A549 (cell line): Measurements from ENCODE around the gene MRFAP1L1. TPM values are rescaled to one million over a fixed set of nuclear protein-coding genes. Genes with fewer than 3 reads are reported as not detected.

Experiments used
- ATAC-seq, 2 experiments: fragments of 200-7000 bp in 1 of 2; fragments of >200 bp in 1 of 2; cut with Nextera tagmentation in 1 of 2; cut with Tn5 transposase in 1 of 2; 3 replicates each; pipeline versions ENCODE4 v1.8.0 to v1.9.1; 2018 to 2020; ENCODE audit warnings: mild to moderate bottlenecking in 1 of 2, moderate library complexity in 1 of 2
- CTCF ChIA-PET: fragments of 300-600 bp; sonication (Branson Sonifier 250); formaldehyde crosslinking; extraction: SDS; loops from one replicate; lab custom pipeline; 2021; ENCODE audit warnings: antibody characterized with exemption, inconsistent platforms; lab: Yijun Ruan, JAX
- POLR2A ChIA-PET: fragments of 350-600 bp; formaldehyde crosslinking; extraction: SDS; loops from one replicate; lab custom pipeline; 2021; ENCODE audit warnings: antibody characterized with exemption, inconsistent platforms; lab: Yijun Ruan, JAX
- DNase-seq, 2 experiments: peaks; one replicate each; pipeline versions ENCODE4 v3.0.0 to v3.0.0-alpha.2; 2011 to 2016; ENCODE audit warnings: low read depth in 1 of 2, low spot score in 1 of 2
- FAIRE-seq: peaks from 2 replicates; lab custom pipeline; 2011; peaks lifted over from hg19 to GRCh38; lab: Jason Lieb, UNC
- H3K27ac ChIP-seq, 2 experiments: fragments of >200 bp; sonication (Bioruptor Twin); formaldehyde crosslinking; 3 replicates each; pipeline ENCODE4 v1.5.1; 2016 to 2017
- H3K4me1 ChIP-seq: fragments of >200 bp; sonication (Bioruptor Twin); formaldehyde crosslinking; 3 replicates; pipeline ENCODE4 v1.6.1; 2016
- H3K4me2 ChIP-seq: fragments of >200 bp; sonication (Bioruptor Twin); formaldehyde crosslinking; 3 replicates; pipeline ENCODE4 v1.6.1; 2016
- H3K4me3 ChIP-seq: fragments of >200 bp; sonication (Bioruptor Twin); formaldehyde crosslinking; 3 replicates; pipeline ENCODE4 v1.5.1; 2016
- H3K9me3 ChIP-seq: fragments of >200 bp; sonication (Bioruptor Twin); formaldehyde crosslinking; 3 replicates; pipeline ENCODE4 v1.6.1; 2016
- CBX8 ChIP-seq: fragments of 200-600 bp; sonication (generic); IDR thresholded peaks from 2 replicates; pipeline ENCODE4 v1.6.1; 2016
- CEBPB ChIP-seq, 2 experiments: fragments of >200 bp in 1 of 2; sonication (Bioruptor Twin) in 1 of 2; formaldehyde crosslinking in 1 of 2; IDR thresholded peaks; 2 replicates each; pipeline ENCODE4 v1.6.1; 2012 to 2016
- CTCF ChIP-seq: fragments of >200 bp; sonication (Bioruptor Twin); formaldehyde crosslinking; IDR thresholded peaks from 3 replicates; pipeline ENCODE4 v1.5.1; 2016
- EHMT2 ChIP-seq: fragments of 200-600 bp; sonication (generic); IDR thresholded peaks from 2 replicates; pipeline ENCODE4 v1.6.1; 2016; ENCODE audit warnings: antibody characterized with exemption, low read depth, mild to moderate bottlenecking, moderate library complexity
- FOSB ChIP-seq: fragments of 250-450 bp; sonication (Bioruptor Pico); IDR thresholded peaks from 2 replicates; pipeline ENCODE4 v1.5.0; 2020; ENCODE audit warnings: mild to moderate bottlenecking, moderate library complexity
- FOSL2 ChIP-seq, 2 experiments: fragments of 450-650 bp in 1 of 2; fragments of >200 bp in 1 of 2; sonication (Bioruptor Twin) in 1 of 2; formaldehyde crosslinking; IDR thresholded peaks; 2 replicates each; pipeline versions ENCODE4 v1.5.0 to v1.6.1; 2016 to 2020; ENCODE audit warnings: mild to moderate bottlenecking in 1 of 2, moderate library complexity in 1 of 2
- FOXS1 ChIP-seq: fragments of 250-450 bp; sonication (Bioruptor Pico); IDR thresholded peaks from 2 replicates; pipeline ENCODE4 v1.5.0; 2020; ENCODE audit warnings: mild to moderate bottlenecking, moderate library complexity
- GATA3 ChIP-seq: IDR thresholded peaks from 2 replicates; pipeline ENCODE4 v1.6.1; 2012; ENCODE audit warnings: borderline replicate concordance
- HOXB13 ChIP-seq: fragments of 250-450 bp; sonication (Bioruptor Pico); IDR thresholded peaks from 2 replicates; pipeline ENCODE4 v1.5.0; 2020; ENCODE audit warnings: low read depth, mild to moderate bottlenecking, moderate library complexity
- JUNB ChIP-seq: fragments of >200 bp; sonication (Bioruptor Twin); formaldehyde crosslinking; IDR thresholded peaks from 2 replicates; pipeline ENCODE4 v1.6.1; 2016
- KDM5A ChIP-seq: fragments of 200-600 bp; sonication (generic); IDR thresholded peaks from 2 replicates; pipeline ENCODE4 v1.6.1; 2016; ENCODE audit warnings: antibody characterized with exemption, mild to moderate bottlenecking
- NPAS2 ChIP-seq: fragments of 250-450 bp; sonication (Bioruptor Pico); IDR thresholded peaks from 2 replicates; pipeline ENCODE4 v1.8.0; 2022; ENCODE audit warnings: mild to moderate bottlenecking, moderate library complexity, borderline replicate concordance
- PHF8 ChIP-seq: fragments of 200-600 bp; sonication (generic); IDR thresholded peaks from 2 replicates; pipeline ENCODE4 v1.6.1; 2016; ENCODE audit warnings: low read depth, mild to moderate bottlenecking, antibody characterized with exemption, moderate library complexity, borderline replicate concordance
- POLR2A ChIP-seq: IDR thresholded peaks from 2 replicates; pipeline ENCODE4 v1.6.1; 2012; ENCODE audit warnings: mild to moderate bottlenecking, low read length
- RARB ChIP-seq: fragments of 250-450 bp; sonication (Bioruptor Pico); IDR thresholded peaks from 2 replicates; pipeline ENCODE4 v1.8.0; 2021; ENCODE audit warnings: mild to moderate bottlenecking, moderate library complexity
- RNF2 ChIP-seq: fragments of 200-600 bp; sonication (generic); IDR thresholded peaks from 2 replicates; pipeline ENCODE4 v1.6.1; 2016; ENCODE audit warnings: low read depth, mild to moderate bottlenecking, antibody characterized with exemption, moderate library complexity, borderline replicate concordance
- TP53 ChIP-seq: fragments of 250-450 bp; sonication (Bioruptor Pico); IDR thresholded peaks from 2 replicates; pipeline ENCODE4 v1.5.0; 2021; ENCODE audit warnings: mild to moderate bottlenecking, moderate library complexity
- ZC3H11A ChIP-seq: fragments of 450-650 bp; IDR thresholded peaks from 2 replicates; pipeline ENCODE4 v1.6.1; 2014; ENCODE audit warnings: antibody characterized with exemption, mild to moderate bottlenecking
- ZNF302 ChIP-seq: fragments of 250-450 bp; sonication (Bioruptor Pico); IDR thresholded peaks from 2 replicates; pipeline ENCODE4 v1.9.0; 2021; ENCODE audit warnings: inconsistent platforms, mild to moderate bottlenecking, moderate library complexity
- ZSCAN20 ChIP-seq: fragments of 250-450 bp; sonication (Bioruptor Pico); IDR thresholded peaks from 2 replicates; pipeline ENCODE4 v1.8.0; 2022; ENCODE audit warnings: mild to moderate bottlenecking, moderate library complexity
- WGBS: methylation state at CpG from one replicate; pipeline ENCODE4 v1.1.6; 2017; ENCODE audit errors: missing lambda C conversion rate; 5-methylcytosine and 5-hydroxymethylcytosine counted together
- polyA plus RNA-seq, 4 experiments: library from polyadenylated mRNA; depleted of rRNA in 3 of 4; stranded (reverse); fragments of >200 nt; fragmentation: RNase III in 1 of 4; extraction: RNeasy Plus Mini Kit Qiagen cat#74134 plus additional on column Dnase treatment in 1 of 4; gene quantifications; 2 replicates in 3 of 4; 3 replicates in 1 of 4; pipeline ENCODE4 v1.2.3, GENCODE V29; 2011 to 2017
- TF ChIP-seq, protein P1 (sequence below): IDR thresholded peaks from 2 replicates; pipeline ENCODE4 v1.6.1; 2012
- TF ChIP-seq, protein P2 (sequence below): fragments of >200 bp; sonication (Bioruptor Twin); formaldehyde crosslinking; IDR thresholded peaks from 2 replicates; pipeline ENCODE4 v1.6.1; 2016
- TF ChIP-seq, protein P3 (sequence below): fragments of 250-450 bp; sonication (Bioruptor Pico); IDR thresholded peaks from 2 replicates; pipeline ENCODE4 v1.5.0; 2021; ENCODE audit warnings: mild to moderate bottlenecking, moderate library complexity, borderline replicate concordance
- TF ChIP-seq, protein P4 (sequence below): IDR thresholded peaks from 2 replicates; pipeline ENCODE4 v1.6.1; 2012
- TF ChIP-seq, protein P5 (sequence below): fragments of 150-350 bp; IDR thresholded peaks from 2 replicates; pipeline ENCODE4 v1.6.1; 2014; ENCODE audit warnings: low read depth, mild to moderate bottlenecking, low read length

Gene MRFAP1L1
- polyA plus RNA-seq, 2 of the 4 experiments (the other 2 are of a cell fraction) = 46.1 to 78.2 TPM

DNA sequence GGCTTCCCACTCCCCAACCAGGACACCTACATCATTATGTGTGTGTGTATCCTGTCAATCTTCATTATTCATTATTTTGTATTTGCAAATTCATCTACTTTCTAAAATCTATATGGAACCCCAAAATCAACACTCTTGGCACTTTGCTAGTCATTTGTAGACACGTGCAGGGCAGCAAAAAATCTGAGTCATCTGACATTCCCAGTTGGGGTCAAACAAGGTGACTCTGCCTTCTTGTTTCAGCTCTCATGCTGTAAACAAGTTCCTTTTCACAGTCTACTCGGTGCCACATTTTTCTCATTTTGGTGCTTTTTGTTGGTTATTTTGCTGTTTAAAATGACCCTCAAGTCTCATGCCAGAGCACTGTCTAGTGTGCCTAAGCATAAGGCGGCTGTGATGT, 5.9 kb downstream of the MRFAP1L1 start:
- DNase-seq (no peak), ATAC-seq (no peak), FAIRE-seq (no peak)
- Histone ChIP-seq H3K9me3 (peaks cover 24% of the 10 kb centered on the region), H3K27ac (no peak overlapping the region), H3K4me2 (no peak overlapping the region), H3K4me3 (no peak overlapping the region), H3K4me1 (no peaks in the 10 kb centered on the region; the same call in 2 of the 3 replicates)
- WGBS = 75% methylated on average over 3 of the region's 3 CpGs
- ChIA-PET POLR2A (no interaction called here), CTCF (interaction anchor here (0.7 to 2.5 kb wide), 3 partner anchors 12 to 170 kb away, joined by 3 to 6 read pairs (median 3); partner anchors contain the start of gene BLOC1S4)
- no peak for TF ChIP-seq ZNF302 (CRISPR knock-in tag)
- no peak for TF ChIP-seq POLR2A
- TF ChIP-seq CBX8 = no peak
- TF ChIP-seq, protein P1, sequence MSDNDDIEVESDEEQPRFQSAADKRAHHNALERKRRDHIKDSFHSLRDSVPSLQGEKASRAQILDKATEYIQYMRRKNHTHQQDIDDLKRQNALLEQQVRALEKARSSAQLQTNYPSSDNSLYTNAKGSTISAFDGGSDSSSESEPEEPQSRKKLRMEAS = no peak
- no peak for TF ChIP-seq GATA3
- TF ChIP-seq ZC3H11A = no peak
- no peak for TF ChIP-seq FOXS1 (CRISPR knock-in tag)
- no peak for TF ChIP-seq CTCF
- TF ChIP-seq, protein P2, sequence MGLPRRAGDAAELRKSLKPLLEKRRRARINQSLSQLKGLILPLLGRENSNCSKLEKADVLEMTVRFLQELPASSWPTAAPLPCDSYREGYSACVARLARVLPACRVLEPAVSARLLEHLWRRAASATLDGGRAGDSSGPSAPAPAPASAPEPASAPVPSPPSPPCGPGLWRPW = no peak

DNA sequence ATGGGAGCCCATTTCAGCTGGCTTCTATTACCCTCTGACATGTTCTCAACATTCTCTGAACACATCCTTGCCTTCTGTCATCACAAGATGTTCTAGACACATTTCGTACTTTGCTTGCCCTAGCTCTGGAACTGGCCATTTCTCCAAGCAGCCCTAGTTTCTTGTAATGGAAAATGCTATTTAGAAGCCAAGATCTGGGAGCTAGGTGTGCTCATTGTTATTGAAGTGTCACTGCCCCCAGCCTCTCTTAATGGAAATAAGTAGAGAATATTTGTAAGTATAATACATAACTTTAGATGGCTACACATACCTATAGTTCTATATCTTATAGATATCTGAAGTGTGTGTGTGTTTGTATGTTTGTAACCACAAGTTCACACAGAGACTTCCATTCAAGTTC, 6.9 kb downstream of the MRFAP1L1 start:
- no peak for FAIRE-seq
- H3K4me3 ChIP-seq = no peak overlapping the region
- 0% methylated on average over 1 of the region's 1 CpG for WGBS
- no peak for TF ChIP-seq TP53 (CRISPR knock-in tag)
- TF ChIP-seq EHMT2 = no peak
- no peak for TF ChIP-seq JUNB
- no peak for TF ChIP-seq ZSCAN20 (CRISPR knock-in tag)
- no peak for TF ChIP-seq CEBPB (IDR thresholded peaks at IDR 0.05)
- no peak for TF ChIP-seq RARB (CRISPR knock-in tag)
- TF ChIP-seq, protein P1 = no peak
- no peak for TF ChIP-seq FOSB
- TF ChIP-seq, protein P3, sequence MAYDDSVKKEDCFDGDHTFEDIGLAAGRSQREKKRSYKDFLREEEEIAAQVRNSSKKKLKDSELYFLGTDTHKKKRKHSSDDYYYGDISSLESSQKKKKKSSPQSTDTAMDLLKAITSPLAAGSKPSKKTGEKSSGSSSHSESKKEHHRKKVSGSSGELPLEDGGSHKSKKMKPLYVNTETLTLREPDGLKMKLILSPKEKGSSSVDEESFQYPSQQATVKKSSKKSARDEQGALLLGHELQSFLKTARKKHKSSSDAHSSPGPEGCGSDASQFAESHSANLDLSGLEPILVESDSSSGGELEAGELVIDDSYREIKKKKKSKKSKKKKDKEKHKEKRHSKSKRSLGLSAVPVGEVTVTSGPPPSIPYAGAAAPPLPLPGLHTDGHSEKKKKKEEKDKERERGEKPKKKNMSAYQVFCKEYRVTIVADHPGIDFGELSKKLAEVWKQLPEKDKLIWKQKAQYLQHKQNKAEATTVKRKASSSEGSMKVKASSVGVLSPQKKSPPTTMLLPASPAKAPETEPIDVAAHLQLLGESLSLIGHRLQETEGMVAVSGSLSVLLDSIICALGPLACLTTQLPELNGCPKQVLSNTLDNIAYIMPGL (CRISPR knock-in tag) = no peak
- TF ChIP-seq NPAS2 (CRISPR knock-in tag) = no peak
- peaks cover 15% of the 10 kb centered on the region for H3K9me3 ChIP-seq
- no peak for DNase-seq
- ChIA-PET CTCF (interaction anchor here (1.8 to 2.5 kb wide), 2 partner anchors 18 to 27 kb away, joined by 6 to 9 read pairs; no protein-coding TSS in a partner anchor), POLR2A (no interaction called here)
- no peak overlapping the region for H3K27ac ChIP-seq
- no peak for ATAC-seq
- no peak overlapping the region for H3K4me2 ChIP-seq
- no peaks in the 10 kb centered on the region for H3K4me1 ChIP-seq

- H3K4me1 ChIP-seq = peaks cover 7% of the 10 kb centered on the region
- POLR2A ChIA-PET = interaction anchor here (0.9 kb wide), 1 partner anchor 25 kb away, joined by 3 read pairs; no protein-coding TSS in a partner anchor
- CTCF ChIA-PET = interaction anchor here (0.6 to 2.5 kb wide), 3 partner anchors 10 to 26 kb away, joined by 3 to 9 read pairs (median 6); no protein-coding TSS in a partner anchor
- H3K4me3 ChIP-seq = no peak overlapping the region
- H3K9me3 ChIP-seq = peaks cover 14% of the 10 kb centered on the region
- TF ChIP-seq, protein P4, sequence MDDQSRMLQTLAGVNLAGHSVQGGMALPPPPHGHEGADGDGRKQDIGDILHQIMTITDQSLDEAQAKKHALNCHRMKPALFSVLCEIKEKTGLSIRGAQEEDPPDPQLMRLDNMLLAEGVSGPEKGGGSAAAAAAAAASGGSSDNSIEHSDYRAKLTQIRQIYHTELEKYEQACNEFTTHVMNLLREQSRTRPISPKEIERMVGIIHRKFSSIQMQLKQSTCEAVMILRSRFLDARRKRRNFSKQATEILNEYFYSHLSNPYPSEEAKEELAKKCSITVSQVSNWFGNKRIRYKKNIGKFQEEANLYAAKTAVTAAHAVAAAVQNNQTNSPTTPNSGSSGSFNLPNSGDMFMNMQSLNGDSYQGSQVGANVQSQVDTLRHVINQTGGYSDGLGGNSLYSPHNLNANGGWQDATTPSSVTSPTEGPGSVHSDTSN = no peak
- TF ChIP-seq CEBPB (IDR thresholded peaks at IDR 0.05) = no peak
- TF ChIP-seq FOSL2 (IDR thresholded peaks at IDR 0.05) = no peak
- no peak for TF ChIP-seq FOSL2 (CRISPR knock-in tag; IDR thresholded peaks at IDR 0.05)
- TF ChIP-seq FOXS1 (CRISPR knock-in tag) = no peak
- no peak for TF ChIP-seq KDM5A
- TF ChIP-seq, protein P5, sequence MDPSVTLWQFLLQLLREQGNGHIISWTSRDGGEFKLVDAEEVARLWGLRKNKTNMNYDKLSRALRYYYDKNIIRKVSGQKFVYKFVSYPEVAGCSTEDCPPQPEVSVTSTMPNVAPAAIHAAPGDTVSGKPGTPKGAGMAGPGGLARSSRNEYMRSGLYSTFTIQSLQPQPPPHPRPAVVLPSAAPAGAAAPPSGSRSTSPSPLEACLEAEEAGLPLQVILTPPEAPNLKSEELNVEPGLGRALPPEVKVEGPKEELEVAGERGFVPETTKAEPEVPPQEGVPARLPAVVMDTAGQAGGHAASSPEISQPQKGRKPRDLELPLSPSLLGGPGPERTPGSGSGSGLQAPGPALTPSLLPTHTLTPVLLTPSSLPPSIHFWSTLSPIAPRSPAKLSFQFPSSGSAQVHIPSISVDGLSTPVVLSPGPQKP = no peak
- TF ChIP-seq PHF8 = no peak
- no peak for TF ChIP-seq ZSCAN20 (CRISPR knock-in tag)
- TF ChIP-seq RNF2 = no peak
- no peak for TF ChIP-seq HOXB13 (CRISPR knock-in tag)
- no peak for TF ChIP-seq ZC3H11A
- TF ChIP-seq, all 56 proteins: peak for 0
- FAIRE-seq = no peak
- peak in 1 of 2 experiments; percentile 32 for DNase-seq
- 74% methylated on average over 13 of the region's 13 CpGs for whole genome bisulfite sequencing
- Histone ChIP-seq H3K4me2 (no peak overlapping the region), H3K27ac (no peak overlapping the region)
- no peak for ATAC-seq
Measured at GRCh38 chr4:6701371-6701770, 8.3 kb downstream of the MRFAP1L1 start.
